Measurements from ENCODE around the gene POLR2M.

POLR2M gene

GRCh38 chr15:57743424-57743823 lies 36.9 kb downstream of the POLR2M start:
- ATAC-seq = no peak
- no peak overlapping the region for H3K4me3 Mint-ChIP-seq
- peaks cover 13% of the 10 kb centered on the region for H3K27me3 Mint-ChIP-seq
- H3K36me3 Mint-ChIP-seq = peaks cover 5% of the 10 kb centered on the region
- no peaks in the 10 kb centered on the region for H3K9me3 Mint-ChIP-seq
- H3K27ac Mint-ChIP-seq = no peak overlapping the region
- H3K4me1 Mint-ChIP-seq = no peaks in the 10 kb centered on the region

GRCh38 chr15:57746786-57747185 lies 40.3 kb downstream of the POLR2M start:
- Mint-ChIP-seq H3K4me3 (no peak overlapping the region), H3K4me1 (no peaks in the 10 kb centered on the region), H3K9me3 (no peaks in the 10 kb centered on the region), H3K27ac (no peak overlapping the region), H3K27me3 (peaks cover 13% of the 10 kb centered on the region), H3K36me3 (peaks cover 5% of the 10 kb centered on the region)
- no peak for ATAC-seq

- Mint-ChIP-seq H3K36me3 (peaks cover 5% of the 10 kb centered on the region), H3K27me3 (peaks cover 13% of the 10 kb centered on the region), H3K4me3 (no peak overlapping the region), H3K27ac (no peak overlapping the region), H3K9me3 (no peaks in the 10 kb centered on the region), H3K4me1 (no peaks in the 10 kb centered on the region)
- no peak for ATAC-seq
Observed at GRCh38 chr15:57747206-57747896, 40.8 kb downstream of the POLR2M start.

GRCh38 chr15:57751177-57751800 lies 44.8 kb downstream of the POLR2M start:
- no peaks in the 10 kb centered on the region for H3K27me3 Mint-ChIP-seq
- no peak overlapping the region for H3K27ac Mint-ChIP-seq
- H3K9me3 Mint-ChIP-seq = no peaks in the 10 kb centered on the region
- no peaks in the 10 kb centered on the region for H3K36me3 Mint-ChIP-seq
- H3K4me3 Mint-ChIP-seq = no peak overlapping the region
- no peak for ATAC-seq
- H3K4me1 Mint-ChIP-seq = no peaks in the 10 kb centered on the region

GRCh38 chr15:57752436-57752835 lies 45.9 kb downstream of the POLR2M start:
- Mint-ChIP-seq H3K4me3 (no peak overlapping the region), H3K4me1 (no peaks in the 10 kb centered on the region), H3K27me3 (no peaks in the 10 kb centered on the region), H3K9me3 (no peaks in the 10 kb centered on the region), H3K36me3 (no peaks in the 10 kb centered on the region), H3K27ac (no peak overlapping the region)
- no peak for ATAC-seq

- Mint-ChIP-seq H3K9me3 (no peaks in the 10 kb centered on the region), H3K36me3 (no peaks in the 10 kb centered on the region), H3K4me1 (no peaks in the 10 kb centered on the region)
Observed at GRCh38 chr15:57752840-57753239, 46.3 kb downstream of the POLR2M start.

GRCh38 chr15:57756466-57756865 lies 50.0 kb downstream of the POLR2M start:
- ATAC-seq = no peak
- H3K4me1 Mint-ChIP-seq = no peaks in the 10 kb centered on the region
- H3K9me3 Mint-ChIP-seq = no peaks in the 10 kb centered on the region
- H3K27me3 Mint-ChIP-seq = no peaks in the 10 kb centered on the region
- no peaks in the 10 kb centered on the region for H3K36me3 Mint-ChIP-seq
- no peak overlapping the region for H3K4me3 Mint-ChIP-seq
- H3K27ac Mint-ChIP-seq = no peak overlapping the region

More at GRCh38 chr15:57752840-57753239, 46.3 kb downstream of the POLR2M start:
- no peaks in the 10 kb centered on the region for H3K27me3 Mint-ChIP-seq
- peak; percentile 10 for ATAC-seq
- H3K4me3 Mint-ChIP-seq = no peak overlapping the region
- no peak overlapping the region for H3K27ac Mint-ChIP-seq

- Mint-ChIP-seq H3K36me3 (no peaks in the 10 kb centered on the region), H3K27ac (no peak overlapping the region), H3K9me3 (no peaks in the 10 kb centered on the region), H3K27me3 (no peaks in the 10 kb centered on the region), H3K4me3 (no peak overlapping the region), H3K4me1 (no peaks in the 10 kb centered on the region)
- no peak for ATAC-seq
Observed at GRCh38 chr15:57758560-57758959, 52.0 kb downstream of the POLR2M start.

- Mint-ChIP-seq H3K4me3 (no peak overlapping the region), H3K9me3 (no peaks in the 10 kb centered on the region)
Observed at GRCh38 chr15:57761562-57761961, 55.0 kb downstream of the POLR2M start.

GRCh38 chr15:57762302-57762701 lies 55.8 kb downstream of the POLR2M start:
- no peaks in the 10 kb centered on the region for H3K27me3 Mint-ChIP-seq
- no peaks in the 10 kb centered on the region for H3K4me1 Mint-ChIP-seq
- ATAC-seq = no peak
- no peaks in the 10 kb centered on the region for H3K9me3 Mint-ChIP-seq
- no peaks in the 10 kb centered on the region for H3K36me3 Mint-ChIP-seq
- H3K27ac Mint-ChIP-seq = no peak overlapping the region
- H3K4me3 Mint-ChIP-seq = no peak overlapping the region

More at GRCh38 chr15:57761562-57761961, 55.0 kb downstream of the POLR2M start:
- ATAC-seq = no peak
- Mint-ChIP-seq H3K36me3 (no peaks in the 10 kb centered on the region), H3K4me1 (no peaks in the 10 kb centered on the region), H3K27ac (no peak overlapping the region), H3K27me3 (no peaks in the 10 kb centered on the region)

- no peaks in the 10 kb centered on the region for H3K27me3 Mint-ChIP-seq
- no peak overlapping the region for H3K4me3 Mint-ChIP-seq
- no peaks in the 10 kb centered on the region for H3K36me3 Mint-ChIP-seq
- H3K9me3 Mint-ChIP-seq = no peaks in the 10 kb centered on the region
- ATAC-seq = no peak
- H3K4me1 Mint-ChIP-seq = no peaks in the 10 kb centered on the region
- no peak overlapping the region for H3K27ac Mint-ChIP-seq
Observed at GRCh38 chr15:57763176-57763964, 56.9 kb downstream of the POLR2M start.
